Naive thymus-derived CD8-positive, alpha-beta T cell (primary cell): ENCODE data around the gene FOCAD. TPM values are rescaled to one million over a fixed set of nuclear protein-coding genes. Genes with fewer than 3 reads are reported as not detected.
"Not testable (repeated sequence)": the region's sequence is repeated elsewhere in the genome, so short reads cannot be mapped to it uniquely, and the experiment has no call there.

Experiments used
- ATAC-seq, 2 donors: fragments of 150-1000 bp; cut with Tn5 transposase in 1 of 2; sonication (Bioruptor Pico), chemical (Tn5 transposase) in 1 of 2; 1 replicate in 1 of 2; 2 replicates in 1 of 2; pipeline ENCODE4 v1.10.0; 2021; ENCODE audit warnings: mild to moderate bottlenecking in 2 of 2, moderate library complexity in 2 of 2
- POLR2A ChIA-PET: fragments of 350-600 bp; sonication (Branson Sonifier 250); formaldehyde crosslinking; loops from one replicate; lab custom pipeline; 2021; ENCODE audit warnings: antibody characterized with exemption; lab: Charles Lee
- DNase-seq, 10 donors: peaks; one replicate each; pipeline versions ENCODE4 v3.0.0 to v3.0.0-alpha.2; 2020 to 2022
- H3K27ac Mint-ChIP-seq, 10 donors: one replicate each; pipeline ENCODE4 v1.8.0; 2020 to 2022; ENCODE audit warnings: mild to moderate bottlenecking in 10 of 10, mixed read lengths in 10 of 10, moderate library complexity in 4 of 10, inconsistent platforms in 1 of 10
- H3K27me3 Mint-ChIP-seq, 5 donors: one replicate each; pipeline ENCODE4 v1.8.0; 2021 to 2022; ENCODE audit warnings: mixed read lengths in 5 of 5
- H3K36me3 Mint-ChIP-seq, 3 donors: one replicate each; pipeline ENCODE4 v1.8.0; 2020 to 2022; ENCODE audit warnings: mixed read lengths in 3 of 3, mild to moderate bottlenecking in 2 of 3, inconsistent platforms in 1 of 3
- H3K4me1 Mint-ChIP-seq, 4 donors: one replicate each; pipeline ENCODE4 v1.8.0; 2021 to 2022; ENCODE audit warnings: mixed read lengths in 4 of 4
- H3K4me3 Mint-ChIP-seq, 10 donors: one replicate each; pipeline ENCODE4 v1.8.0; 2020 to 2022; ENCODE audit warnings: mild to moderate bottlenecking in 10 of 10, mixed read lengths in 10 of 10, moderate library complexity in 6 of 10, inconsistent platforms in 1 of 10
- H3K9me3 Mint-ChIP-seq, 9 donors: one replicate each; pipeline ENCODE4 v1.8.0; 2020 to 2022; ENCODE audit warnings: mixed read lengths in 9 of 9, mild to moderate bottlenecking in 3 of 9, inconsistent platforms in 1 of 9, moderate library complexity in 1 of 9
- polyA plus RNA-seq, 3 donors: library from polyadenylated mRNA; unstranded; fragments of 300-500 nt; fragmentation: Illumina TruSeq; gene quantifications; one replicate each; pipeline ENCODE4 v1.2.3, GENCODE V29; 2021
- total RNA-seq, 8 experiments: library from RNA in 2 of 8; stranded (reverse) in 2 of 8; gene quantifications; one replicate each; pipeline ENCODE4 v1.2.3 and lab custom pipeline; 2021 to 2026

FOCAD gene
- total and polyA plus RNA-seq, 5 experiments from 2014 or later, result 12.5 to 16.1 (median 15.3) TPM

GRCh38 chr9:20658677-20659473, 25.2 kb upstream of the FOCAD start:
- Mint-ChIP-seq H3K27me3 (peaks cover 0 to 3% (median 0%) of the 10 kb centered on the region in 5 donors), H3K4me3 (peak overlapping the region in 1 of 10 donors; percentile 94), H3K9me3 (no peaks in the 10 kb centered on the region), H3K4me1 (peaks cover 2 to 16% (median 10%) of the 10 kb centered on the region in 4 donors), H3K27ac (peak overlapping the region; percentile 36 to 89 (median 85)), H3K36me3 (no peaks in the 10 kb centered on the region)
- ATAC-seq (peak; percentile 14 to 56), DNase-seq (peak in 2 of 10 donors; percentile 2 to 5)
- POLR2A ChIA-PET, result interaction anchor here (0.6 to 1.7 kb wide), 3 partner anchors 14 to 25 kb away, joined by 3 to 5 read pairs (median 3); partner anchors contain the start of gene FOCAD

GRCh38 chr9:20659474-20659967, 24.5 kb upstream of the FOCAD start:
- Mint-ChIP-seq H3K4me3 (no peak overlapping the region), H3K27me3 (peaks cover 0 to 3% (median 0%) of the 10 kb centered on the region in 5 donors), H3K9me3 (no peaks in the 10 kb centered on the region), H3K36me3 (no peaks in the 10 kb centered on the region), H3K27ac (no peak overlapping the region), H3K4me1 (peaks cover 2 to 16% (median 10%) of the 10 kb centered on the region in 4 donors)
- POLR2A ChIA-PET, result interaction anchor here (0.6 to 1.7 kb wide), 2 partner anchors 13 to 24 kb away, joined by 3 to 5 read pairs; partner anchors contain the start of gene FOCAD
- ATAC-seq (no peak), DNase-seq (no peak)

DNA sequence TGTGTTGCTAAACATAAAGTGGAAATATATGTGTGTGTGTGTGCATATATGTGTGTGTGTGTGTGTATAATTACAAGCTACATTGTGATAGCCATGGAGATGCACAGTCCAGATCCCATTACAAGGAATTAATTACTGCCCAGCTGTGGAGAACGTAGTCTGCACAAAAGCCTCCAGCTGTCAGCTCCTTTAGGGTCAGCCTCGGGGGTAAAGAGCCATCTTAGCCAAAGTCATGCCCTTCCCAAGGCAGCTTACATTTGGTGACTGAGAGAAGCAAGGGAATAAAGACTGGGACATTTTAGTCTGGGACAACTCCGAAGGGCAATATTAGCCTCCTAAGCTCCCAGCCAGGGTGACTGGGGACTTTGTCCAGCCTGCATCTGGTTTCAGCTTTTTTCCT, 21.9 kb upstream of the FOCAD start:
- Mint-ChIP-seq H3K36me3 (no peaks in the 10 kb centered on the region), H3K27me3 (peaks cover 0 to 7% (median 0%) of the 10 kb centered on the region in 5 donors), H3K4me1 (peaks cover 0 to 7% (median 5%) of the 10 kb centered on the region in 4 donors), H3K9me3 (no peaks in the 10 kb centered on the region), H3K27ac (no peak overlapping the region), H3K4me3 (no peak overlapping the region)
- no peak for ATAC-seq
- POLR2A ChIA-PET, result interaction anchor here (1.3 kb wide), 1 partner anchor 22 kb away, joined by 4 read pairs; the partner anchor contains the start of gene FOCAD
- no peak for DNase-seq

GRCh38 chr9:20663133-20663532, 20.9 kb upstream of the FOCAD start:
- Mint-ChIP-seq H3K9me3 (no peaks in the 10 kb centered on the region), H3K27ac (no peak overlapping the region), H3K4me1 (peaks cover 0 to 7% (median 5%) of the 10 kb centered on the region in 4 donors), H3K4me3 (no peak overlapping the region), H3K36me3 (no peaks in the 10 kb centered on the region), H3K27me3 (peaks cover 0 to 7% (median 0%) of the 10 kb centered on the region in 5 donors)
- POLR2A ChIA-PET, result no interaction called here
- DNase-seq (no peak), ATAC-seq (no peak)

GRCh38 chr9:20664501-20664900, 19.6 kb upstream of the FOCAD start:
- Mint-ChIP-seq H3K4me3 (no peak overlapping the region), H3K27ac (no peak overlapping the region), H3K27me3 (peaks cover 0 to 7% (median 0%) of the 10 kb centered on the region in 5 donors), H3K9me3 (no peaks in the 10 kb centered on the region), H3K4me1 (peaks cover 0 to 7% (median 5%) of the 10 kb centered on the region in 4 donors), H3K36me3 (no peaks in the 10 kb centered on the region)
- no peak for DNase-seq
- ATAC-seq, result no peak
- POLR2A ChIA-PET, result interaction anchor here (0.7 to 0.8 kb wide), 2 partner anchors 42 to 62 kb away, joined by 3 read pairs; partner anchors contain the start of gene MLLT3

DNA sequence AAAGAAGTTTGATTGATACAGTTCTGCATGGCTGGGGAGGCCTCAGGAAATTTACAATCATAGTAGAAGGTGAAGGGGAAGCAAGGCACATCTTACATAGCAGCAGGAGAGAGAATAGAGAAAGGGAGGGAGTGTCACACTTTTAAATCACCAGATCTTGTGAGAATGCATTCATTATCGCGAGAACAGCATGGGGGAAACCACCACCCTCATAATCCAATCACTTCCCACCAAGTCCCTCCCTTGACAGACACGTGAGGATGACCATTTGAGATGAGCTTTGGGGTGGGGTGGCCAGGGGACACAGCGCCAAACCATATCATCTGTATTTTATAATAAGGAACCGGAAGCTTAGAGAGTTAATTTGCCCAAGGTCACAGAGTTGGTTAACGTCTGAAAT, 13.7 kb upstream of the FOCAD start:
- POLR2A ChIA-PET, result interaction anchor here (0.7 kb wide), 1 partner anchor 48 kb away, joined by 3 read pairs; the partner anchor contains the start of gene MLLT3
- no peak for ATAC-seq

DNA sequence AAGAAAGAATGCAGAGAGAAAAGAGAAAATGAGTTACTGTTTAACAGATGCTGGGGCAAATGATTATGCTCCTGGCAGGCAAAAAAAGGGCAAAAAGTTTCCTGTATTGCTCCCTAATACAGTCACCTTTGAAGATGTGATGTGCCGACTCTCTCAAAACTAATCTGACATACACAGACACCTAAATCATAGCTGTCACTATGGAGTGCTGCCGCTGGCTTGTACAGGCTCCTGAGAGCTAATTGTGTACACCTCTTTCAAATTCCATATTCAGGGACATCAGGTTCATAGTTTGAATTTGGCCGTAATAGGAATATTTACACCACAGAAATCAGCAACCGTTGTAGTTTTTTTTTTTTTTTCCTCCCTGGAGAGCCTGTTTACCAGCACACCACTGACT, 12.4 kb upstream of the FOCAD start:
- no peaks in the 10 kb centered on the region for H3K9me3 Mint-ChIP-seq
- peaks cover 0 to 2% (median 0%) of the 10 kb centered on the region in 5 donors for H3K27me3 Mint-ChIP-seq
- POLR2A ChIA-PET, result no interaction called here
- peaks cover 0 to 5% (median 0%) of the 10 kb centered on the region in 3 donors for H3K36me3 Mint-ChIP-seq
- H3K4me1 Mint-ChIP-seq, result no peaks in the 10 kb centered on the region
- no peak for DNase-seq
- H3K4me3 Mint-ChIP-seq, result no peak overlapping the region
- H3K27ac Mint-ChIP-seq, result no peak overlapping the region
- ATAC-seq, result no peak

More for the DNA sequence above, 13.7 kb upstream of the FOCAD start:
- DNase-seq, result no peak
- no peaks in the 10 kb centered on the region for H3K9me3 Mint-ChIP-seq
- no peak overlapping the region for H3K4me3 Mint-ChIP-seq
- no peaks in the 10 kb centered on the region for H3K4me1 Mint-ChIP-seq
- peaks cover 0 to 5% (median 0%) of the 10 kb centered on the region in 3 donors for H3K36me3 Mint-ChIP-seq
- peaks cover 0 to 4% (median 0%) of the 10 kb centered on the region in 5 donors for H3K27me3 Mint-ChIP-seq
- peak overlapping the region in 1 of 10 donors; percentile 22 for H3K27ac Mint-ChIP-seq

DNA sequence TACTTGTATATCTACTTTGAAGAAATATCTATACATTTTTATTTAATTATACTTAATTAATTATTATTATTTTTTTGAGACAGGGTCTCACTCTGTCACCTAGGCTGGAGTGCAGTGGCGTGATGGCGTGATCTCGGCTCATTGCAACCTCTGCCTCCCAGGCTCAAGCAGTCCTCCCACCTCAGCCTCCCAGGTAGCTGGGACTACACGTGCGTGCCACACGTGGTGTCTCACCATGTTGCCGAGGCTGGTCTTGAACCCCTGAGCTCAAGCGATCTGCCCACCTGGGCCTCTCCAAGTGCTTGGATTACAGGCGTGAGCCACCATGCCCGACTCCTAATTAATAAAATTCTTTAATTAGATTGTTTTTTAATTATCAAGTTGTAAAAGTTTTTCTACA, 10.5 kb upstream of the FOCAD start:
- POLR2A ChIA-PET, result interaction anchor here (2.8 kb wide), 1 partner anchor 11 kb away, joined by 10 read pairs; the partner anchor contains the start of gene FOCAD
- not testable (repeated sequence) for H3K36me3 Mint-ChIP-seq, H3K27me3 Mint-ChIP-seq, H3K27ac Mint-ChIP-seq, H3K9me3 Mint-ChIP-seq, DNase-seq, H3K4me1 Mint-ChIP-seq, H3K4me3 Mint-ChIP-seq, ATAC-seq

GRCh38 chr9:20681467-20681866, 2.6 kb upstream of the FOCAD start:
- no peak for ATAC-seq
- H3K27ac Mint-ChIP-seq, result no peak overlapping the region

GRCh38 chr9:20683351-20684034, 566 bp upstream of the FOCAD start:
- peak; percentile 4 to 9 for ATAC-seq
- POLR2A ChIA-PET, result interaction anchor here (0.5 to 3.1 kb wide), 13 partner anchors 9 to 1555 kb away, joined by 3 to 43 read pairs (median 5); partner anchors contain the start of gene MLLT3
- Mint-ChIP-seq H3K27me3 (no peaks in the 10 kb centered on the region), H3K9me3 (no peaks in the 10 kb centered on the region), H3K4me3 (peak overlapping the region; percentile 83 to 97 (median 87)), H3K27ac (peak overlapping the region in 9 of 10 donors; percentile 13 to 91 (median 81)), H3K4me1 (peaks cover 14 to 30% (median 23%) of the 10 kb centered on the region in 4 donors), H3K36me3 (no peaks in the 10 kb centered on the region)
- DNase-seq, result peak in 6 of 10 donors; percentile 5 to 67 (median 28)

More at GRCh38 chr9:20681467-20681866, 2.6 kb upstream of the FOCAD start:
- POLR2A ChIA-PET, result no interaction called here
- no peaks in the 10 kb centered on the region for H3K27me3 Mint-ChIP-seq
- H3K4me3 Mint-ChIP-seq, result no peak overlapping the region
- peaks cover 12 to 28% (median 21%) of the 10 kb centered on the region in 4 donors for H3K4me1 Mint-ChIP-seq
- no peak for DNase-seq
- no peaks in the 10 kb centered on the region for H3K9me3 Mint-ChIP-seq
- H3K36me3 Mint-ChIP-seq, result no peaks in the 10 kb centered on the region

- Mint-ChIP-seq H3K9me3 (no peaks in the 10 kb centered on the region), H3K27ac (peak overlapping the region; percentile 53 to 94 (median 89)), H3K4me3 (peak overlapping the region; percentile 83 to 97 (median 92)), H3K27me3 (no peaks in the 10 kb centered on the region), H3K36me3 (no peaks in the 10 kb centered on the region), H3K4me1 (peaks cover 14 to 27% (median 19%) of the 10 kb centered on the region in 4 donors)
- POLR2A ChIA-PET, result interaction anchor here (1.2 to 3.1 kb wide), 6 partner anchors 11 to 67 kb away, joined by 3 to 43 read pairs (median 7); partner anchors contain the start of gene MLLT3
- DNase-seq, result peak in 3 of 10 donors; percentile 16 to 50 (median 17)
- peak; percentile 9 to 14 for ATAC-seq
These were observed 1.0 kb downstream of the FOCAD start for GRCh38 chr9:20684875-20685696.
